ENCODE results near the gene GLYR1. TPM values are rescaled to one million over a fixed set of nuclear protein-coding genes. Genes with fewer than 3 reads are reported as not detected.

The GLYR1 gene
- total and polyA plus RNA-seq, 4 donors: 18.1 to 50.2 (median 40.6) TPM

DNA sequence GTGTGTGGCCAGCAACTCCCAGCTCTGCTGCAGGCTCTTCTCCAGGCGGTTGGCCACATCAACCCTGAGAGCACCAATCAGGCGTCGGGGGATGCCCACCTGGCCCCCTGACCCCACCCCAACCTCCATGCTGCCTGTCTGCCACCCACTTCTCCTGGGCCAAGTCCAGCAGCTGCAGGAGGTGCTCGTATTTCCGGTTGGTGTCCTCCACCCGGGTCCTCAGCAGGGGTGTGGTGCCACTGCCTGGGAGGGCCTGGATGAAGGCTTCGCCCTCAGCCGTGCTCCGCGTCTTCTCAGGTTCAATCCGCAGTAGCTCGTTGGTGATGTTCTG lies 44.8 kb upstream of the GLYR1 start:
- Histone ChIP-seq H3K4me1 (ENCODE audit: control insufficient read depth in 4 of 4, insufficient read depth in 4 of 4, low read length in 3 of 4) (peaks cover 0 to 7% (median 5%) of the 10 kb centered on the region in 4 donors), H3K27ac (ENCODE audit: low read depth in 1 of 2, low read length in 2 of 2) (no peak overlapping the region), H3K9me3 (ENCODE audit: control insufficient read depth in 4 of 4, low read length in 3 of 4) (no peaks in the 10 kb centered on the region), H3K27me3 (ENCODE audit: control insufficient read depth in 4 of 4, insufficient read depth in 4 of 4, low read length in 3 of 4) (no peaks in the 10 kb centered on the region), H3K36me3 (ENCODE audit: control insufficient read depth in 4 of 4, insufficient read depth in 3 of 4, low read depth in 1 of 4, low read length in 3 of 4) (peaks cover 13 to 63% (median 37%) of the 10 kb centered on the region in 4 donors), H3K4me3 (ENCODE audit: low read depth in 1 of 3, low read length in 3 of 3) (no peak overlapping the region), H3K9ac (ENCODE audit: low read depth in 1 of 2, low read length in 2 of 2) (no peak overlapping the region)
- DNase-seq (ENCODE audit: low spot score): no peak
- TF ChIP-seq RAD21 (IDR thresholded peaks at IDR 0.05) (no peak), FOXA2 (IDR thresholded peaks at IDR 0.05) (no peak), FOXA1 (IDR thresholded peaks at IDR 0.05) (no peak), NR2F2 (IDR thresholded peaks at IDR 0.05) (no peak), CTCF (IDR thresholded peaks at IDR 0.05; ENCODE audit: low read depth, low read length, missing input control) (no peak), ZBTB33 (IDR thresholded peaks at IDR 0.05) (no peak), YY1 (IDR thresholded peaks at IDR 0.05) (no peak), HNF4G (IDR thresholded peaks at IDR 0.05) (no peak), TAF1 (conservative IDR thresholded peaks at IDR 0.05) (no peak), HNF4A (conservative IDR thresholded peaks at IDR 0.05) (no peak), SP1 (IDR thresholded peaks at IDR 0.05) (no peak), RXRA (IDR thresholded peaks at IDR 0.05) (no peak), MAX (IDR thresholded peaks at IDR 0.05) (no peak), GABPA (IDR thresholded peaks at IDR 0.05 in 1 of 2, conservative IDR thresholded peaks at IDR 0.05 in 1 of 2) (no peak), EGR1 (IDR thresholded peaks at IDR 0.05; ENCODE audit: low read depth in 2 of 2) (no peak), JUND (IDR thresholded peaks at IDR 0.05) (no peak)
- TF ChIP-seq, protein P1, sequence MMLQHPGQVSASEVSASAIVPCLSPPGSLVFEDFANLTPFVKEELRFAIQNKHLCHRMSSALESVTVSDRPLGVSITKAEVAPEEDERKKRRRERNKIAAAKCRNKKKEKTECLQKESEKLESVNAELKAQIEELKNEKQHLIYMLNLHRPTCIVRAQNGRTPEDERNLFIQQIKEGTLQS (IDR thresholded peaks at IDR 0.05): no peak
- TF ChIP-seq, protein P2, sequence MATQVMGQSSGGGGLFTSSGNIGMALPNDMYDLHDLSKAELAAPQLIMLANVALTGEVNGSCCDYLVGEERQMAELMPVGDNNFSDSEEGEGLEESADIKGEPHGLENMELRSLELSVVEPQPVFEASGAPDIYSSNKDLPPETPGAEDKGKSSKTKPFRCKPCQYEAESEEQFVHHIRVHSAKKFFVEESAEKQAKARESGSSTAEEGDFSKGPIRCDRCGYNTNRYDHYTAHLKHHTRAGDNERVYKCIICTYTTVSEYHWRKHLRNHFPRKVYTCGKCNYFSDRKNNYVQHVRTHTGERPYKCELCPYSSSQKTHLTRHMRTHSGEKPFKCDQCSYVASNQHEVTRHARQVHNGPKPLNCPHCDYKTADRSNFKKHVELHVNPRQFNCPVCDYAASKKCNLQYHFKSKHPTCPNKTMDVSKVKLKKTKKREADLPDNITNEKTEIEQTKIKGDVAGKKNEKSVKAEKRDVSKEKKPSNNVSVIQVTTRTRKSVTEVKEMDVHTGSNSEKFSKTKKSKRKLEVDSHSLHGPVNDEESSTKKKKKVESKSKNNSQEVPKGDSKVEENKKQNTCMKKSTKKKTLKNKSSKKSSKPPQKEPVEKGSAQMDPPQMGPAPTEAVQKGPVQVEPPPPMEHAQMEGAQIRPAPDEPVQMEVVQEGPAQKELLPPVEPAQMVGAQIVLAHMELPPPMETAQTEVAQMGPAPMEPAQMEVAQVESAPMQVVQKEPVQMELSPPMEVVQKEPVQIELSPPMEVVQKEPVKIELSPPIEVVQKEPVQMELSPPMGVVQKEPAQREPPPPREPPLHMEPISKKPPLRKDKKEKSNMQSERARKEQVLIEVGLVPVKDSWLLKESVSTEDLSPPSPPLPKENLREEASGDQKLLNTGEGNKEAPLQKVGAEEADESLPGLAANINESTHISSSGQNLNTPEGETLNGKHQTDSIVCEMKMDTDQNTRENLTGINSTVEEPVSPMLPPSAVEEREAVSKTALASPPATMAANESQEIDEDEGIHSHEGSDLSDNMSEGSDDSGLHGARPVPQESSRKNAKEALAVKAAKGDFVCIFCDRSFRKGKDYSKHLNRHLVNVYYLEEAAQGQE (IDR thresholded peaks at IDR 0.05): no peak
- 86% methylated on average over 12 of the region's 12 CpGs for WGBS
